HL-60 (cell line): ENCODE measurements around the gene KDELR3.

Experiments
- POLR2AphosphoS5 ChIP-seq: IDR thresholded peaks from 2 replicates; pipeline ENCODE4 v1.6.1; 2012; ENCODE audit warnings: low read depth
- SPI1 ChIP-seq: IDR thresholded peaks from 2 replicates; pipeline ENCODE4 v1.6.1; 2012; ENCODE audit warnings: low read depth, mild to moderate bottlenecking, borderline replicate concordance
- TF ChIP-seq, protein P1 (sequence below): IDR thresholded peaks from one replicate; pipeline ENCODE4 v1.5.1; 2011; ENCODE audit warnings: low read length, control low read depth, inconsistent platforms; ENCODE audit not compliant: insufficient read depth

DNA sequence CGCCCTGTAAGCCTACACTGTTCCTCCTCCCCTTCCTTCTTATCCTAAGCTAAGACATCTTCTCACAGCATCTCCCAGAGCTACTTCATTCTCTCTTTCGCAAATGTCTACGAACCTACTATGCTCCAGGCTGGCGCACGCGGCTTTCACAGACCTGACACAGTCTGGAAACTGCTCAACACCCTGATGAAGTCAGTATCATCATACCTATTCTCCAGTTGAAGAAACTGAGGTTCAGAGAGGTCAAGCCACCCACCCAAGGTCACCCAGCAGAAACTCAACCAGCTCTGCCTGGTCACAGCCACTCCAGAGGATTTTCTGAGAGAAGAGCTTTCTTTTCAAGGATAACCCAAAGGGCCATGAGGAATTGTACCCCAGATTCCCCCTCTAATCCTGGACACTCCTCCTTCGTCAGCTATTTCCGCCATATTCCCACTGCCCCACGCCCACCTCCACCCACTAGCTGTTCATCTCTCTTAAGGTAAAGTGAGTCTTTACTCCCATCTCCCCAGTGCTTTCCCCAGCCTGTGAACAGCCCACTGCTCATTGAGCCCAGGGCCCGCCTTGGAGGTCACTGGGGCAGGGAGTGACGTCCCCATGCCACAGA is 14.7 kb upstream of the KDELR3 start:
- TF ChIP-seq, protein P1, sequence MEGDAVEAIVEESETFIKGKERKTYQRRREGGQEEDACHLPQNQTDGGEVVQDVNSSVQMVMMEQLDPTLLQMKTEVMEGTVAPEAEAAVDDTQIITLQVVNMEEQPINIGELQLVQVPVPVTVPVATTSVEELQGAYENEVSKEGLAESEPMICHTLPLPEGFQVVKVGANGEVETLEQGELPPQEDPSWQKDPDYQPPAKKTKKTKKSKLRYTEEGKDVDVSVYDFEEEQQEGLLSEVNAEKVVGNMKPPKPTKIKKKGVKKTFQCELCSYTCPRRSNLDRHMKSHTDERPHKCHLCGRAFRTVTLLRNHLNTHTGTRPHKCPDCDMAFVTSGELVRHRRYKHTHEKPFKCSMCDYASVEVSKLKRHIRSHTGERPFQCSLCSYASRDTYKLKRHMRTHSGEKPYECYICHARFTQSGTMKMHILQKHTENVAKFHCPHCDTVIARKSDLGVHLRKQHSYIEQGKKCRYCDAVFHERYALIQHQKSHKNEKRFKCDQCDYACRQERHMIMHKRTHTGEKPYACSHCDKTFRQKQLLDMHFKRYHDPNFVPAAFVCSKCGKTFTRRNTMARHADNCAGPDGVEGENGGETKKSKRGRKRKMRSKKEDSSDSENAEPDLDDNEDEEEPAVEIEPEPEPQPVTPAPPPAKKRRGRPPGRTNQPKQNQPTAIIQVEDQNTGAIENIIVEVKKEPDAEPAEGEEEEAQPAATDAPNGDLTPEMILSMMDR: no peak
- TF ChIP-seq POLR2AphosphoS5 (no peak), SPI1 (no peak)
